Muscle layer of colon (tissue), 2 donors: ENCODE data around the gene RBMS1.

Experiments used
- H3K27ac ChIP-seq: one replicate; pipeline ENCODE4 v1.7.0; 2013; ENCODE audit warnings: low read depth, mild to moderate bottlenecking, low read length, moderate library complexity
- H3K27me3 ChIP-seq, 2 donors: one replicate each; pipeline ENCODE4 v1.7.0; 2013; ENCODE audit warnings: low read length in 2 of 2, mild to moderate bottlenecking in 2 of 2; ENCODE audit not compliant: insufficient read depth in 2 of 2, control insufficient read depth in 1 of 2
- H3K36me3 ChIP-seq: one replicate; pipeline ENCODE4 v1.7.0; 2013; ENCODE audit warnings: mild to moderate bottlenecking, low read length; ENCODE audit not compliant: insufficient read depth
- H3K4me1 ChIP-seq: one replicate; pipeline ENCODE4 v1.7.0; 2013; ENCODE audit warnings: mild to moderate bottlenecking, low read length; ENCODE audit not compliant: insufficient read depth
- H3K4me3 ChIP-seq, 2 donors: one replicate each; pipeline ENCODE4 v1.7.0; 2013; ENCODE audit warnings: low read length in 2 of 2, low read depth in 1 of 2, mild to moderate bottlenecking in 1 of 2, moderate library complexity in 1 of 2
- H3K9ac ChIP-seq: one replicate; pipeline ENCODE4 v1.7.0; 2013; ENCODE audit warnings: low read length
- H3K9me3 ChIP-seq: one replicate; pipeline ENCODE4 v1.7.0; 2013; ENCODE audit warnings: mild to moderate bottlenecking, low read length
- donor health status: abdominal sarcoma.
- donor health status: Adenocarcinoma of cecum.

The RBMS1 gene

GRCh38 chr2:160335441-160335840, 158.2 kb downstream of the RBMS1 start:
- Histone ChIP-seq H3K27me3 (no peaks in the 10 kb centered on the region), H3K9me3 (no peaks in the 10 kb centered on the region), H3K27ac (peak overlapping the region; percentile 30), H3K4me1 (peaks cover 67% of the 10 kb centered on the region), H3K9ac (no peak overlapping the region), H3K4me3 (no peak overlapping the region), H3K36me3 (no peaks in the 10 kb centered on the region)

- Histone ChIP-seq H3K9me3 (no peaks in the 10 kb centered on the region), H3K9ac (no peak overlapping the region), H3K36me3 (no peaks in the 10 kb centered on the region), H3K4me3 (no peak overlapping the region), H3K27me3 (no peaks in the 10 kb centered on the region), H3K27ac (no peak overlapping the region), H3K4me1 (peaks cover 73% of the 10 kb centered on the region)
These were observed 159.4 kb downstream of the RBMS1 start for GRCh38 chr2:160334028-160334741.

- Histone ChIP-seq H3K4me3 (no peak overlapping the region), H3K4me1 (peaks cover 73% of the 10 kb centered on the region), H3K36me3 (no peaks in the 10 kb centered on the region), H3K27ac (no peak overlapping the region), H3K9me3 (no peaks in the 10 kb centered on the region), H3K27me3 (no peaks in the 10 kb centered on the region), H3K9ac (no peak overlapping the region)
These were observed 160.1 kb downstream of the RBMS1 start for GRCh38 chr2:160333324-160334027.

GRCh38 chr2:160332318-160332717, 161.3 kb downstream of the RBMS1 start:
- Histone ChIP-seq H3K4me1 (peaks cover 80% of the 10 kb centered on the region), H3K27me3 (no peaks in the 10 kb centered on the region), H3K4me3 (no peak overlapping the region), H3K36me3 (no peaks in the 10 kb centered on the region), H3K27ac (no peak overlapping the region), H3K9me3 (no peaks in the 10 kb centered on the region), H3K9ac (no peak overlapping the region)

GRCh38 chr2:160331258-160332025, 162.2 kb downstream of the RBMS1 start:
- no peak overlapping the region for H3K4me3 ChIP-seq
- no peaks in the 10 kb centered on the region for H3K27me3 ChIP-seq
- H3K9ac ChIP-seq, result no peak overlapping the region
- peaks cover 83% of the 10 kb centered on the region for H3K4me1 ChIP-seq
- H3K36me3 ChIP-seq, result no peaks in the 10 kb centered on the region
- H3K9me3 ChIP-seq, result no peaks in the 10 kb centered on the region
- H3K27ac ChIP-seq, result peak overlapping the region; percentile 33

GRCh38 chr2:160328811-160329527, 164.6 kb downstream of the RBMS1 start:
- Histone ChIP-seq H3K9me3 (no peaks in the 10 kb centered on the region), H3K9ac (no peak overlapping the region), H3K4me3 (no peak overlapping the region), H3K36me3 (no peaks in the 10 kb centered on the region), H3K4me1 (peaks cover 80% of the 10 kb centered on the region), H3K27ac (no peak overlapping the region), H3K27me3 (no peaks in the 10 kb centered on the region)

- H3K4me1 ChIP-seq, result peaks cover 82% of the 10 kb centered on the region
- no peak overlapping the region for H3K4me3 ChIP-seq
- H3K9me3 ChIP-seq, result no peaks in the 10 kb centered on the region
- no peak overlapping the region for H3K27ac ChIP-seq
- H3K9ac ChIP-seq, result no peak overlapping the region
- H3K27me3 ChIP-seq, result no peaks in the 10 kb centered on the region
- H3K36me3 ChIP-seq, result no peaks in the 10 kb centered on the region
These were observed 166.8 kb downstream of the RBMS1 start for GRCh38 chr2:160326786-160327185.

GRCh38 chr2:160325418-160325817, 168.2 kb downstream of the RBMS1 start:
- Histone ChIP-seq H3K9ac (no peak overlapping the region), H3K27me3 (no peaks in the 10 kb centered on the region), H3K4me3 (no peak overlapping the region), H3K9me3 (no peaks in the 10 kb centered on the region), H3K36me3 (no peaks in the 10 kb centered on the region), H3K4me1 (peaks cover 85% of the 10 kb centered on the region), H3K27ac (no peak overlapping the region)

- no peaks in the 10 kb centered on the region for H3K9me3 ChIP-seq
- no peak overlapping the region for H3K9ac ChIP-seq
- H3K27me3 ChIP-seq, result no peaks in the 10 kb centered on the region
- no peak overlapping the region for H3K4me3 ChIP-seq
- H3K36me3 ChIP-seq, result no peaks in the 10 kb centered on the region
- H3K27ac ChIP-seq, result no peak overlapping the region
- peaks cover 84% of the 10 kb centered on the region for H3K4me1 ChIP-seq
These were observed 168.7 kb downstream of the RBMS1 start for GRCh38 chr2:160324917-160325316.

GRCh38 chr2:160324161-160324800, 169.3 kb downstream of the RBMS1 start:
- Histone ChIP-seq H3K4me3 (no peak overlapping the region), H3K9ac (no peak overlapping the region), H3K27ac (no peak overlapping the region), H3K36me3 (no peaks in the 10 kb centered on the region), H3K27me3 (no peaks in the 10 kb centered on the region), H3K9me3 (no peaks in the 10 kb centered on the region), H3K4me1 (peaks cover 78% of the 10 kb centered on the region)

GRCh38 chr2:160322320-160322719, 171.3 kb downstream of the RBMS1 start:
- Histone ChIP-seq H3K4me1 (peaks cover 73% of the 10 kb centered on the region), H3K36me3 (no peaks in the 10 kb centered on the region), H3K9ac (no peak overlapping the region), H3K4me3 (no peak overlapping the region), H3K27me3 (no peaks in the 10 kb centered on the region), H3K27ac (no peak overlapping the region), H3K9me3 (no peaks in the 10 kb centered on the region)
